IgD-negative memory B cell (primary cell): Measurements from ENCODE around the gene MVD. TPM values are rescaled to one million over a fixed set of nuclear protein-coding genes. Genes with fewer than 3 reads are reported as not detected.

ENCODE experiments used
- H3K27ac Mint-ChIP-seq, 3 donors: one replicate each; pipeline ENCODE4 v1.8.0; 2020 to 2022; ENCODE audit warnings: mild to moderate bottlenecking in 3 of 3, mixed read lengths in 3 of 3, moderate library complexity in 1 of 3
- H3K27me3 Mint-ChIP-seq: one replicate; pipeline ENCODE4 v1.8.0; 2021; ENCODE audit warnings: mixed read lengths
- H3K36me3 Mint-ChIP-seq: one replicate; pipeline ENCODE4 v1.8.0; 2020; ENCODE audit warnings: mild to moderate bottlenecking, mixed read lengths
- H3K4me1 Mint-ChIP-seq, 3 donors: one replicate each; pipeline ENCODE4 v1.8.0; 2020 to 2022; ENCODE audit warnings: mixed read lengths in 3 of 3, mild to moderate bottlenecking in 1 of 3
- H3K4me3 Mint-ChIP-seq, 4 donors: one replicate each; pipeline ENCODE4 v1.8.0; 2020 to 2022; ENCODE audit warnings: mild to moderate bottlenecking in 4 of 4, mixed read lengths in 4 of 4, moderate library complexity in 3 of 4
- H3K9me3 Mint-ChIP-seq, 3 donors: one replicate each; pipeline ENCODE4 v1.8.0; 2020 to 2021; ENCODE audit warnings: mixed read lengths in 3 of 3, mild to moderate bottlenecking in 1 of 3
- polyA plus RNA-seq: library from polyadenylated mRNA; unstranded; fragments of 300-500 nt; fragmentation: Illumina TruSeq; gene quantifications from one replicate; pipeline ENCODE4 v1.2.3, GENCODE V29; 2021

MVD gene
- polyA plus RNA-seq, 1 donor from 2014 or later, result 26.0 TPM

- Mint-ChIP-seq H3K27me3 (no peaks in the 10 kb centered on the region), H3K4me1 (peaks cover 9 to 17% (median 15%) of the 10 kb centered on the region in 3 donors), H3K4me3 (peak overlapping the region; percentile 94 to 99 (median 97)), H3K27ac (peak overlapping the region; percentile 97 to 99 (median 98)), H3K9me3 (no peaks in the 10 kb centered on the region), H3K36me3 (peaks cover 2% of the 10 kb centered on the region)
Measured at GRCh38 chr16:88649195-88649923, 13.5 kb downstream of the MVD start.

GRCh38 chr16:88647178-88648070 is 15.5 kb downstream of the MVD start:
- peaks cover 9 to 20% (median 15%) of the 10 kb centered on the region in 3 donors for H3K4me1 Mint-ChIP-seq
- H3K9me3 Mint-ChIP-seq, result no peaks in the 10 kb centered on the region
- peak overlapping the region in 1 of 3 donors; percentile 42 for H3K27ac Mint-ChIP-seq
- no peaks in the 10 kb centered on the region for H3K27me3 Mint-ChIP-seq
- peak overlapping the region in 1 of 4 donors; percentile 65 for H3K4me3 Mint-ChIP-seq
- H3K36me3 Mint-ChIP-seq, result no peaks in the 10 kb centered on the region

- Mint-ChIP-seq H3K4me1 (peaks cover 12 to 17% (median 15%) of the 10 kb centered on the region in 3 donors), H3K4me3 (peak overlapping the region in 3 of 4 donors; percentile 32 to 70 (median 43)), H3K27me3 (no peaks in the 10 kb centered on the region), H3K36me3 (no peaks in the 10 kb centered on the region), H3K27ac (peak overlapping the region in 2 of 3 donors; percentile 42 to 71), H3K9me3 (no peaks in the 10 kb centered on the region)
Measured at GRCh38 chr16:88646345-88647034, 16.4 kb downstream of the MVD start.

GRCh38 chr16:88645941-88646340 is 16.9 kb downstream of the MVD start:
- peak overlapping the region in 1 of 4 donors; percentile 43 for H3K4me3 Mint-ChIP-seq
- peak overlapping the region in 2 of 3 donors; percentile 35 to 42 for H3K27ac Mint-ChIP-seq
- H3K9me3 Mint-ChIP-seq, result no peaks in the 10 kb centered on the region
- H3K4me1 Mint-ChIP-seq, result peaks cover 10 to 18% (median 10%) of the 10 kb centered on the region in 3 donors
- H3K36me3 Mint-ChIP-seq, result no peaks in the 10 kb centered on the region
- H3K27me3 Mint-ChIP-seq, result no peaks in the 10 kb centered on the region

GRCh38 chr16:88645455-88645854 is 17.4 kb downstream of the MVD start:
- peaks cover under 1% of the 10 kb centered on the region for H3K27me3 Mint-ChIP-seq
- H3K4me1 Mint-ChIP-seq, result peaks cover 10 to 21% (median 14%) of the 10 kb centered on the region in 3 donors
- peak overlapping the region in 2 of 4 donors; percentile 68 to 72 for H3K4me3 Mint-ChIP-seq
- H3K36me3 Mint-ChIP-seq, result no peaks in the 10 kb centered on the region
- H3K9me3 Mint-ChIP-seq, result no peaks in the 10 kb centered on the region
- peak overlapping the region in 2 of 3 donors; percentile 35 to 87 for H3K27ac Mint-ChIP-seq

- H3K4me1 Mint-ChIP-seq, result peaks cover 15 to 23% (median 17%) of the 10 kb centered on the region in 3 donors
- no peaks in the 10 kb centered on the region for H3K36me3 Mint-ChIP-seq
- H3K4me3 Mint-ChIP-seq, result peak overlapping the region in 1 of 4 donors; percentile 42
- H3K9me3 Mint-ChIP-seq, result peaks cover 0 to 3% (median 0%) of the 10 kb centered on the region in 3 donors
- peaks cover 6% of the 10 kb centered on the region for H3K27me3 Mint-ChIP-seq
- peak overlapping the region in 1 of 3 donors; percentile 33 for H3K27ac Mint-ChIP-seq
Measured at GRCh38 chr16:88643644-88643932, 19.3 kb downstream of the MVD start.

- H3K36me3 Mint-ChIP-seq, result no peaks in the 10 kb centered on the region
- peaks cover 9% of the 10 kb centered on the region for H3K27me3 Mint-ChIP-seq
- peaks cover 0 to 3% (median 0%) of the 10 kb centered on the region in 3 donors for H3K9me3 Mint-ChIP-seq
- H3K4me1 Mint-ChIP-seq, result peaks cover 16 to 24% (median 18%) of the 10 kb centered on the region in 3 donors
- H3K4me3 Mint-ChIP-seq, result peak overlapping the region in 1 of 4 donors; percentile 45
- peak overlapping the region in 1 of 3 donors; percentile 33 for H3K27ac Mint-ChIP-seq
Measured at GRCh38 chr16:88642881-88643643, 19.8 kb downstream of the MVD start.

GRCh38 chr16:88640498-88641247 is 22.2 kb downstream of the MVD start:
- peaks cover 0 to 3% (median 1%) of the 10 kb centered on the region in 3 donors for H3K9me3 Mint-ChIP-seq
- peaks cover 19% of the 10 kb centered on the region for H3K27me3 Mint-ChIP-seq
- no peaks in the 10 kb centered on the region for H3K36me3 Mint-ChIP-seq
- peaks cover 29 to 30% (median 30%) of the 10 kb centered on the region in 3 donors for H3K4me1 Mint-ChIP-seq
- H3K27ac Mint-ChIP-seq, result peak overlapping the region; percentile 81 to 96 (median 95)
- peak overlapping the region in 3 of 4 donors; percentile 77 to 90 (median 86) for H3K4me3 Mint-ChIP-seq

GRCh38 chr16:88640039-88640495 is 22.8 kb downstream of the MVD start:
- H3K4me3 Mint-ChIP-seq, result peak overlapping the region; percentile 38 to 90 (median 82)

GRCh38 chr16:88639231-88640038 is 23.5 kb downstream of the MVD start:
- peaks cover 0 to 3% (median 1%) of the 10 kb centered on the region in 3 donors for H3K9me3 Mint-ChIP-seq
- H3K27me3 Mint-ChIP-seq, result peaks cover 19% of the 10 kb centered on the region
- H3K36me3 Mint-ChIP-seq, result no peaks in the 10 kb centered on the region
- H3K27ac Mint-ChIP-seq, result peak overlapping the region in 1 of 3 donors; percentile 96
- H3K4me1 Mint-ChIP-seq, result peaks cover 27 to 30% (median 30%) of the 10 kb centered on the region in 3 donors
- H3K4me3 Mint-ChIP-seq, result peak overlapping the region; percentile 38 to 90 (median 82)

More at GRCh38 chr16:88640039-88640495, 22.8 kb downstream of the MVD start:
- peaks cover 0 to 3% (median 1%) of the 10 kb centered on the region in 3 donors for H3K9me3 Mint-ChIP-seq
- H3K27me3 Mint-ChIP-seq, result peaks cover 19% of the 10 kb centered on the region
- no peaks in the 10 kb centered on the region for H3K36me3 Mint-ChIP-seq
- H3K27ac Mint-ChIP-seq, result peak overlapping the region; percentile 81 to 96 (median 95)
- H3K4me1 Mint-ChIP-seq, result peaks cover 29 to 30% (median 30%) of the 10 kb centered on the region in 3 donors

GRCh38 chr16:88638323-88639230 is 24.3 kb downstream of the MVD start, which contains the start of gene IL17C:
TSS of gene IL17C (plus strand) at chr16:88638572. CDS start at chr16:88638642, 70 bp downstream.
- Mint-ChIP-seq H3K27ac (peak within 1 kb of the TSS; percentile 58 to 96 (median 84)), H3K36me3 (no peaks in the 10 kb centered on the region), H3K4me1 (peaks cover 24 to 30% (median 30%) of the 10 kb centered on the region in 3 donors)

More at GRCh38 chr16:88638323-88639230, 24.3 kb downstream of the MVD start, which contains the start of gene IL17C:
- Mint-ChIP-seq H3K4me3 (peak within 1 kb of the TSS; percentile 25 to 90 (median 81)), H3K9me3 (peaks cover 0 to 3% (median 1%) of the 10 kb centered on the region in 3 donors), H3K27me3 (peaks cover 19% of the 10 kb centered on the region)
